DLD1 (cell line): Measurements from ENCODE around the gene TNPO1.
"Not testable (repeated sequence)": the region's sequence is repeated elsewhere in the genome, so short reads cannot be mapped to it uniquely, and the experiment has no call there.

Experiments used
- in situ Hi-C: cut with HindIII; loops from 2 replicates; pipeline ENCODE4 v1.10.0; 2017; ENCODE audit warnings: low sequenced_read_pairs

TNPO1 gene

DNA sequence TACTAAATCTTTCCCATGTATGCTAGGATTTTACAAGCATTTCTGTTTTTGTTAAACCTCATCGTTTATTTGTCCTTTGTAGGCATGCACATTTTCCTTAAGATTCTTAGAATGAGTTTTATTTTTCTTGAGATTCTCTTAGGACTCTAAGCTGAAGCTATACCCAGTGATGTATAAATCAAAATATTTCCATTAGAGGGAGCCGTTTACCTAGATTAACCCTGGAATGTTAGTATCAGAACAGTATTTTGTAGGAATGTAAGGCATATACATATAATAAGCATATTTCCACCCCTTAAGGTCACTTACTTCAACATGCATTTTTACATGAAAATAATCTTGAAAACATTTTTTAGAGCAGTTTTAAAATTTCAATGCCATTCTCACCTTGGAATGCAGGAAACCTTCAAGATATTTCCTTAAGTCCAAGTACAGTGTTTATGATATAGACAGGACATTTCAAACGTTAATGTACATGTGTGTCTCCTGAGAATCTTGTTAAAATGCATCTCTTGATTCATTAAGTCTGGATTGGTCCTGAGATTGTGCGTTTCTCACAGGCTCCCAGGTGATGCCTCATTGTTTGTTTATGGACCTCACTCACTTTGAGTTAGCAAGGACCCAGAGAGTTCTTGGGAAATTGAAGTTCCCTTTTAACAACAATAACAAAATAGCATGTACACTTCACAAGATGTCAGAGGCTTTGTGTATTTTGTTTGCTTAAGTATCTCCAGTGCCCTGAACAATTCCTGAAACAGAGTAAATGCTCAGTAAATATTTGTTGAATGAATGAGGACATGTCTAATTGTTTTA, 104.4 kb downstream of the TNPO1 start:
- in situ Hi-C loops: no loop called here

DNA sequence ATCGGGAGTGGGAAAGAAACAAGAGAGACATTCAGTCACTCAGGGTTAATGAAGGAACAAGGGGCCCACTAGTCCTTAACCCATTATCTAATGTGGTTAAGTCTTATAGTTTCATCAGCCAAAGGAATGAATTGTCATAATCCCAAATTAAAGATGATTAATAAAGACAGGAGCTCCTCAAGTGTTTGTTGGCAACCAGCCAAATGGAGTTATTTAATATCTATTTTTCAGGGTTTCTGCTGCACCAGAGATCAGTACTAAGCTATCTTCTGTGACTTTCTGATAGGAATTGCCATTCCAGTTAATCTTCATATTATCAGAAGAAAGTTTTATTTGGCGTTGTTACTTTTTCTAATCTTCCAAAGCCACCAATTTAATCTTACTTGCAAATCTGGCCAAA, 105.4 kb downstream of the TNPO1 start:
- in situ Hi-C loops: no loop called here

DNA sequence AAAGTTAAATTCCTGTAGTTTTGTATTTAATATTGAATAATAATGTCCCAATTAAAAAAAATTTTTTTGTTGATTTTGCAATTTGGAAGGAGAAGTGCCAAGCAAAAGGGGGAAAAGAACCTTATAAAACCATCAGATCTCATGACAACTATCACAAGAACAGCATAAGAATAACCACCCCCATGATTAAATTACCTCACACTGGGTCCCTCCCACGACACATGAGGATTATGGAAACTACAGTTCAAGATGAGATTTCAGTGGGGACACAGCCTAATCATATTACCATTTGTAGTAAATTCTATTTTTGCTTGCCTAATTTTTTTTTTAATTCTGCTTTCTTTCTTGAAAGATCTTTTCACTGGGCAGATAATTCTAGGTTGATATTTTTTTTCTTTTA, 106.0 kb downstream of the TNPO1 start:
- in situ Hi-C loops: no loop called here

DNA sequence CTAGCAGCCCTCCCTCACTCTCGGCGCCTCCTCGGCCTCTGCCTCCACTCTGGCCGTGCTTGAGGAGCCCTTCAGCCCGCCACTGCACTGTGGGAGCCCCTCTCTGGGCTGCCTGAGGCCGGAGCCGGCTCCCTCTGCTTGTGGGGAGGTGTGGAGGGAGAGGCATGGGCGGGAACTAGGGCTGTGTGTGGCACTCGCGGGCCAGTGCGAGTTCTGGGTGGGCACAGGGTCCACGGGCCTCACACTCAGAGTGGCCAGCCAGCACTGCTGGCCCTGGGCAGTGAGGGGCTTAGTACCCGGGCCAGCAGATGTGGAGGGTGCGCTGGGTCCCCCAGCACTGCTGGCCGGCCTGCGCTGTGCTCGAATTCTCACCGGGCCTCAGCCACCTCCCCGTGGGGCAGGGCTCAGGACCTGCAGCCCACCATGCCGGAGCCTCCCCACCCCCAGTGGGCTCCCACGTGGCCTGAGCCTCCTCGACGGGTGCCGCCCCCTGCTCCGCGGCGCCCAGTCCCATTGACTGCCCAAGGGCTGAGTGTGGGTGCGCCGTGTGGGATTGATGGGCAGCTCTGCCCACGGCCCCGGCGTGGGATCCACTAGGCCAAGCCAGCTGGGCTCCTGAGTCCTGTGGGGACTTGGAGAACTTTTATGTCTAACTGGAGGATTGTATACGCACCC, 109.0 kb downstream of the TNPO1 start:
- in situ Hi-C loops: no loop called here

DNA sequence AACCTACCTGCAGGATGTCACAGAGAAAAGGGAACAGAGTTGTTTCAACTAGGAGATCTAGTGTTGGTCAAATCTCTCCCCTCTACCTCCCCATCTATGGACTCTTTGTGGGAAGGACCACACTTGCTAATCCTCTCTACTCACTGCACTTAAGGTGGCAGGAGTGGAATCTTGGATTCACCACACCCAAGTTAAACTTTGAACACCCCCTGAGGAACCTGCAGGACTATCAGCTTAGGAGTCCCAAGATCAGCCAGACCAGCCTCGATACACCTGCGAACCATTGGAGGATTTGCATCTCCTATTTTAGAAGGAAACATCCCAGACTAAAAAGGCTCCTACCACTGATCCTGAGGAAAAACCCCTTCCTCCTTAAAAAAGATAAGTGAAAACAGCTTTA, 116.2 kb downstream of the TNPO1 start:
- in situ Hi-C loops: not testable (repeated sequence)

DNA sequence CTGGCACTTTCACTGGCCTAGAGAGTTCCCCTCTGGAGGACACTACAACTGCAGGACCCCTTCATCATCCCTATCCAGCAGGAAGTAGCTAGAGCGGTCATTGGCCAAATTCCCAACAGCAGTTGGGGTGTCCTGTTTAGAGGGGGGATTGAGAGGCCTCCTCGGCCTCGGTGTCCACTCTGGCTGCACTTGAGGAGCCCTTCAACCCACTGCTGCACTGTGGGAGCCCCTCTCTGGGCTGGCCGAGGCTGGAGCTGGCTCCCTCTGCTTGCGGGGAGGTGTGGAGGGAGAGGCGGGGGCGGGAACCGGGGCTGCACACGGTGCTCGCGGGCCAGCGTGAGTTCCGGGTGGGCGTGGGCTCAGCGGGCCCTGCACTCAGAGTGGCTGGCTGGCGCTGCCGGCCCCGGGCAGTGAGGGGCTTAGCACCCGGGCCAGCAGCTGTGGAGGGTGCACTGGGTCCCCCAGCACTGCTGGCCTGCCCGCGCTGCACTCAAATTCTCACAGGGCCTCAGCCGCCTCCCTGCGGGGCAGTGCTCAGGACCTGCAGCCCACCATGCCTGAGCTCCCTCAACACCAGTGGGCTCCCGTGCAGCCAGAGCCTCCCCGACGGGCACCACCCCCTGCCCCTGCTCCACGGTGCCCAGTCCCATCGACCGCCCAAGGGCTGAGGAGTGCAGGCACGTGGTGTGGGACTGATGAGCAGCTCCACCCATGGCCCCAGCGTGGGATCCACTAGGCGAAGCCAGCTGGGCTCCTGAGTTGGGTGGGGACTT, 118.7 kb downstream of the TNPO1 start:
- in situ Hi-C loops: not testable (repeated sequence)

DNA sequence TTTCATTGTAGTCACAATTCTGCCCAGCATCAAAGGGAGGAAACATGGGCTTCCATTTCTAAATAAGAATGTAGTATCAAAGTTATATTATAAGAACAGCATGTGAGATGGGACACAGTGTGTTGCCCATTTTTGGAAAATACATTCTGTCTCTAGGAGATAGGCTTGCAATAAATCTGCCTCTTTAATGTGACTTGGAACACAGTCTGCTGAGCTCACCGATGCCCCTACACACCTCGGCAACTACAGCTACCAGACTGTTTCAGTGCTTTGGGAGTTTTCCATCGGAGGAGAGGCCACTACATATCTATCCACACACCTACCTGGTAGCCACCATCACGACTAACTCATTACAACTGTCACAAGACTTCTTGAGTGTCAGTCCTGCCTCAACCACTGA, 120.4 kb downstream of the TNPO1 start:
- in situ Hi-C loops: no loop called here

DNA sequence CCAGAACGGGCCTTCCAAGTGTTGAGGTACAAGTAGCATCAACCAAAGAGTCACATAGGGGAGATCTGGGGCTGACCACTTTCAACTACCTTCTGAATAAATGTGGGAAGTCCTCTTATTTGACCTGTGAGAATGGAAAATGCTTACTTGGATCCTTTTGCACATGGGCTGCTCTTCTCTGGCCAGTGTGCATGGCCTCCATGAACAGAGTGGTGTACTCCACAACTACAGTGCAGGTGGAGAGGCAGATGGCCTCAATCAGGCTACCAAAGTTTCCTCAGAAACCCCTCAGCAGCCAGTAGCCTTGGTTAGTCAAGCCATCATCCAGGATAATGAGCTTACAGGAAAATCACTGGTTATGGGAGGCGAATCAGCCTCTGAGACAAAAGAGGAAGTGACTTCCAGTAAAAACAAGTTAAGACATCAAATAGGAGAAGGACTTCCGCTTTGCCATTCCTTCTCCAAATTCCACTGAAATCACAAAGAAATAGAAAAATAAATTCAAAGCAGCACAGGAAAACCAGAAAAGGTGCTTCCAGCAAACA, 121.1 kb downstream of the TNPO1 start:
- in situ Hi-C loops: no loop called here

DNA sequence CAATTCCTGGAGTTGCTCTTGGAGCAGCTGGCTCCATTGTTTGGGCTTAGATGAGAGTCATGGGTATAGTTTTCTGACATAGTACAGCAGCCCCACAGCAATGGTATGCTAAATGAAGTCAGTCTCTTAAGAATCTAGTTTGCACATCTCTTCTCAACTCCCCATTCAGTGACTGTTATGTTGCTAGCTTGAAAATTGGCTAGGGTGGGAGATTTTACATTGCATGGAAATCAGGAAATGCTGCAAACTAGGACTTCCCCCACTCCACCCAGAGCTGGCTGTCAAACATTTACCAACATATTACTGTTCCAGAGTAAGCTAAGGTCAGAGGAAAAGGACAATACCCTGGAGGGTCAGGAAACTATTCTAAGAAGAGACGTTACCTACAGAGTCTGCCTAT, 121.7 kb downstream of the TNPO1 start:
- in situ Hi-C loops: no loop called here

DNA sequence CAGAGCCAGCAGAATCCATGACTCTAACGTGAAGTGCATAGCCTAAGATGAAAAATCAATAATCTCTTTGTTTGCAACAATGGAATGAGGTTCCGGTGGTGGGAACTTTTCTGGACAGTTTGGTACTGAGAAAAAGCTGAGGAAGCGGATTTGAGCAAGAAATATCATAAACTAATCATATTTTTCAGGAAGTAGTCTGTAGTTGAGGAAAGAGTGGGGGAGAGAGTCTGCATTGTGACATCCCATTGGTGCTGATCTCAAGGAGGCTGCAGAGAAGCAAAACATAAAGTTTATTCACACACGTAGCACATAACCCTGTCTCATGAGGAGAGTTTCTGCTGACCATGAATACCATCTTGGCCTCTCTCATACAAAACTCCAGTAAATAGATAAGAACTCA, 123.6 kb downstream of the TNPO1 start:
- in situ Hi-C loops: no loop called here

DNA sequence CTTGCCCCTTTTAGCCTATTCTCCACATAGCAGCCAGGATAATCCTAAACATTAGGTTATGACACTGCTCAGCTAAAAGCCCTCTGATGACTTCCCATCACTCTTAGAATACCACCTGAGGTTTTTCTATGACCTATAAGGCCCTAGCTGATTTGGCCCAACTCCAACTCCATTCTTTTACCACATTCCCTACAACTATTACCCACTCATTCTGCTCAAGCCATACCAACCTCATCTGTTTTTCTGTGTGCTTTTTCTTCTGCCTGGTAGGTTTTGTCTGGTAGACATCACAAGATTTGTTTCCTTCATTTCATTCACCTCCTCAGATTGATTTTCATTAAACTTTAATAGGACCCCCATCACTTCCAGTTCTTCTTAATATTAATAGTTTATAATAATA, 126.8 kb downstream of the TNPO1 start:
- in situ Hi-C loops: no loop called here

DNA sequence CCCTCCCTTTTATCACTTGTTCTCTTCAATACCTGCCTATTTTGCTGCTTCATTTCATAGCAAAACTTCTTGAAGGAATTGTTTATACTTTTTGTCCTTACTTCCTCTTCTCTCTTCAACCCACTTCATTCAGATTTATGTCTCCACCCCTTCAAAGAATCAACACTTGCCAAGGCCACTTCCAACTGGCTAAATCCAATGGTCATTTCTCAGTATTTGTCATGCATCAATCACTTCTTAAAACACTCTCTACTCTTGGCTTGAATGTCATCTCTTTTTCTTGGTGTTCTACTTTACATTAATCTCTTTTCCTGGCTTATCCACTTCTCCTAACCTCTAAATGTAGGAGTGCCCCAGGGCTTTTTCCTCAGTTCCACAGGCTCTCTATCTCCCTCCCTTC, 131.0 kb downstream of the TNPO1 start:
- in situ Hi-C loops: no loop called here

DNA sequence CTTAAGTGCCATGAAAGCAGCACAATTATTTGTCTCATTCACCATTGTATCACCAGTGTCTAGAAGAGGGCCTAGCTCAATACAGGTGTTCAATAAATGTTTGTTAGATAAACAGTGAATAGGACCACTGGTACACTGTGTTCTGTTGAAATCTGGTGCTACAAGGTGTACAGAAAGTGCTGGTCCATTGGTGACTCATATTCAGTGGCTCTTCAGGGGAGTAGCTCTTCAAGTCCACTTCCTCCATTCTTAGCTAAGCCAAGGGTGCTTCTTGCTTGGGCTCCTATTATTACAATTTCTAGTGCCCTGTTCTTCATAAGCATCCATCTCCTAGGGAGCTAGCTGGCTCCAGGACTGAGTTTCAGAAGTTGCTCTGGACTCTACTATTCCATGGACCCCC, 133.0 kb downstream of the TNPO1 start:
- in situ Hi-C loops: no loop called here

DNA sequence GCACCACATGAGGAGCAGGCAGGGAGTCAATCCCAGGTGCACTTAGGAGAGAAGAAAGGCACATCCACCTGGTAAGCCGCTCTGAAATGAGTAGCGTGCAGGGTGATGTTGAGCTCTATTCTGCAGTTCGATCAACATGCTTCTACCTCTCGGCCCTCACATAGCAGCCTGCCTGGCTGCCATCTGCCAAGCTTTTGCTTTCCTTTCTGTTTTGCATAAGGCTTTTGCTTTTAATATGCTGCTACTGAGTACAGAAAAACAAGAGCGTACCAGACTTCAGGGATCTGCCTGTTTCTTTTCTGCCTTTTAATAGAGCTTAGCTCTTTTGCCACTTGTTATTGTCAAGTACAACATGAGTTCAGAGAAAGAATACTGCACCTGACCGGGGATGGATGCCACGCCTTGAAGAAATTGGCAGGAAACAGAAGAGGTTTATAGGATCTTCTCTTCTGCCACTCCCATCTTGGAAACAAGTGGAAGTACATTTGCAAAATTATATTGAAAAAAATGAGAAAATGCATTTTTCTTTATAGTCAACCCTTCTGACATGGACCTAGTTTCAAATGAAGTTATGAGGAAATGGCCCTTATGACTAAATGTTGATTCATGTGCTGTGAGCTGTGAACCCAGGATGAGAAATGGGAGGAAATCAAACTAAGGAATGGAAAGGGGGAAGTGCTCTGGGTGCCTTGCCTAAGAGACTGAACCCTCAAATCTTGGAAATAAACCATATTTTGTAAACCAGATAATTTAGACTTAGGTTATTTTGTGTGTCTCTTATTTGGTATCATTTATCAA, 135.4 kb downstream of the TNPO1 start:
- in situ Hi-C loops: no loop called here

DNA sequence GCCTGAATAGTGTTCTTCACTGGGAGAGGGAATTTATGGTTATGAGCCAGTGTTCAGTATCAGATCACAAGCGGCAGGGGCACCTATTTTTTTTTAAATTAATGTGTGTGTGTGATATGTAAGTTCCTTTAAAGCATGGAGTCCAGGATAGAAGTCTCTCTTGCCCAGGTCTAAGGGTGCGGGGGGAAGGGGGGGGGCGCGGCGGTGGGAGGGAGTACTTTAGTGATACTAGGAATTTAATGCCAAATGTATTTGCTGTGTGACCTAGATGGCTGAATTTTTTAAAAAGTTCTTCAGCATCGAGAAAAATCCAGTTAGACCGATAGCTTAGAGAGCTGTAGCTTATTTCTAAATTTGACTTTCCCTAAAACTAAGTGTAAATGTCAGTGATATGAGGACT, 137.9 kb downstream of the TNPO1 start:
- in situ Hi-C loops: no loop called here

DNA sequence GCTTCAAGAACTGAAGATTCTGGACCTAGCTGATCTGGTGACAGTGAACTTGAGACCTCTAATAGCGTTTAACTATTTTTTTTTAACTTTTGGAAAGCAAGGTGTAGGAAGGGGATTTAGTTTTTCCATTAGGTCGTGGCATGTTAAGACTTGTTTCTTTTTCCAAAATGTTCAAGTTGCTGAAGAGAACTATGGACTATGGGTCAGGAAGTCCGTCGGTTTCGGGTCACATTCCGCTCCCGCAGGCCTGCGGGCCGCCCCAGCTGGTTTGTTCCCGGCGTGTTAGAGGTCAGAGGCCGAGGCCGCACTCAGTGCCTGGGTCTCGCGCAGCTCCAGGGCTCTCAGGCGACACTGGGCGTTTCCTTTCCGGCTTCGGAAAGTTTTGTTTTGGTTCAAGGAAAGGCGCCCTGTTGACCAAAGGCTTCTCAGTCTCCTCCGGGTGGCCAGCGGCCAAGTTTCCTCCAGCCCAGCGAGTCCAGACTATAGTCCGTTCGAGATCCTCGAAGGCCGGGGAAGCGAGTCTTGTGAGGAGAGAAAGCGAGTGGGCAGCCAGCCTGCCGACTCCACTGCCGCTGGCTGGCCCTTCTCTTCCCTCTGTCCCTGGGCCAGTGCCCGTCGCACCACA, 138.8 kb downstream of the TNPO1 start:
- in situ Hi-C loops: no loop called here

DNA sequence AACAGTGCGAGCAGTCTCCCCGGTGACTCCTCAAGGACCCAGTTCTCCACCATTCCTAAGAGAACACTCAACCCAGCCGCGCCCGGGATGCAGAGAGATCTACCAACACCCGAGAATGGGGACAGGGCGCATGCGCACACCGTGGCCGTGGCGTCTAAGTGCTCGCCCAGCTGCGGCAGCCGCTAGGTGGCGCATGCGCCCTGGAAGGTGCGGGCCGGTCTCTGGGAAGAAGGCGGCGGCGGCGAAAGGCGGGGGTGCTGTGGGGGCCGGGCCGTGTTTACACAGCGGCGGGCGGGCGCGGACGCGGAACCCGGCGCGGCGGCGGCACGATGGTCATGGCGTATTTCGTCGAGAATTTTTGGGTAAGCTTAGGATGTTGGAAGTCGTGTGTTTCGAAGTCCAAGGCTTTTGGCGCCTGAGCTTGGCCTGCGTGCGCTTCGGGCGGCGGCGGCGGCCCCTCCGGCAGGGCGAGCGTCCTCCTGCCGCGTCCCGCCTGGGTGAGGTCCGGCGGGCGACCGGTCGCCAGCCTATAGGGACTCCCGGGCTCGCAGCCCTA, 139.4 kb downstream of the TNPO1 start, which contains the start of gene FCHO2:
TSS of gene FCHO2 (plus strand) at position 274 of the 556 bp plus-strand sequence. CDS start at position 330, 56 bp downstream.
- in situ Hi-C loops: no loop called here

DNA sequence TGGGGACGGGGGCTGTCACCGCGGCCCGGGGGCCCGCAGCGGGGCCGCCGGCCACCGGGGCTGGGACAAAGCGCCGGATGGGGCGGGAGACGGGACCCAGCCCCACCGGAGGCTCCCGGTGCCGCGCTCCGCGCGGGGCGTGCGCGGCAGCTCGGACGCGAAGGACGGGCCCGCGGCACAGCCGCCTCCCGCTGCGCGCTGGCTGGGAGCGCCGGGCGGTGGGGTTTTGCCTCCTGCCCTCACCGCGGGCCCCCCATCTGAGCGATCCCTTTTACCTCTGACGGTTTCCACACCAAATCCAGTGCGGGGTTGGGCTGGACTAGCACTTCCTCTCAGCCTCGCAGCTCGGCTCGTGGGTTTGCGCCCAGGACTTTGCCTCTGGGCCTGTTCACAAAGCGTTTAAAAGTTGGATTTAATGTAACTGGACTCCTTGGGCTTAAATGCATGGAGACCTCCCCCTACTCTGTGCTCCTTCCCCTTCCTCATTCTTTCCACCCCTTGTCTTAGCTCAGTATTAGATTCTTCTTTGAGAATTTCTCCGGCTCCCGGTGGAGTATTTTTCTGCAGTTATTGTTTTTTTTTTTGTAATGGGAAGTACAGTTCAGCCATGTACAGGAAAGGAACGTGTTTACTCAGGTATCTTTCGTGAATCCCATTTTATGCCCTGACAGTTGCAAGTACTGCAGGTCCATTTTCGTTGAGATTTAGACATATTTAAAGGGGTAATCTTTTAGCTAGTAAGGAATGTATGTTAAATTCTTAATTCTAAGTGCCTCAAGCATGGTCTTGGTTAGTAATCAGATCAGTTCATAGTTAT, 140.1 kb downstream of the TNPO1 start:
- in situ Hi-C loops: no loop called here

DNA sequence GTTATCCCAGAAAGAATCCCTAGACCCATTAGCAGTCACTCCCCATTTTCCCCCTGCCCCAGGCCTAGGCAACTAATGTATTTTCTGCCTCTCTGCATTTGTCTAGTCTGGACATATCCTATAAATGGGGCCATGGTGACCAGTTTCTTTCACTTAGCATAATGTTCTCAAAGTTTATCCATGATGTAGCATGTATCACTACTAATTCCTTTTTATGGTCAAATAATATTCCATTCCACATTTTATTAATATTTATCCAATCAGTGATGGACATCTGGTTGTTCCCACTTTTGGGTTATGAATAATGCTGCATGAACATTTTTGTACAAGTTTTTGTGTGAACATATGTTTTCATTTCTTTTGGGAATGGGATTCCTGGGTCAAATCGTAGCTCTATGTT, 140.9 kb downstream of the TNPO1 start:
- in situ Hi-C loops: no loop called here
